Stimulated activated CD4-positive, alpha-beta T cell treated with anti-CD3 and anti-CD28 coated beads, Interleukin-12 subunit alpha, Interleukin-12 subunit beta, amount 100 ng/mL, for 4 hours (primary cell): ENCODE results near the gene P4HA1.
"Not testable (repeated sequence)": the region's sequence is repeated elsewhere in the genome, so short reads cannot be mapped to it uniquely, and the experiment has no call there.

ENCODE experiments used
- DNase-seq: peaks from one replicate; pipeline ENCODE4 v3.0.0-alpha.2; 2020

The P4HA1 gene

DNA sequence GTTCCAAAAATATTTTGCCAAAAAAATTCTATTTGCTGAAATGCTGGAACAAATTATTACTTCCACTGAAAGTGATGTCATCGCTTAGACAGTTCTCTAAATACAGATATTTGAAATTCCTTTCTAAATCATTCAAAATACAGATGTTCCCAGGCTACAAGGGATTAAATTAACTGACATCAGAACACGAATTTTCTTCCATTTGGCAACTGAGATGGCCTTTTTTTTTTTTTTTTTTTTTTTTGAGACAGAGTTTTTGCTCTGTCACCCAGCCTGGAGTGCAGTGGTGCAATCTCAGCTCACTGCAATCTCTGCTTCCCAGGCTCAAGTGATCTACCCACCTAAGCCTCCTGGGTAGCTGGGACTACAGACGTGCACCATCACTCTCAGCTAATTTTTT is 57.0 kb downstream of the P4HA1 start:
- no peak for DNase-seq

DNA sequence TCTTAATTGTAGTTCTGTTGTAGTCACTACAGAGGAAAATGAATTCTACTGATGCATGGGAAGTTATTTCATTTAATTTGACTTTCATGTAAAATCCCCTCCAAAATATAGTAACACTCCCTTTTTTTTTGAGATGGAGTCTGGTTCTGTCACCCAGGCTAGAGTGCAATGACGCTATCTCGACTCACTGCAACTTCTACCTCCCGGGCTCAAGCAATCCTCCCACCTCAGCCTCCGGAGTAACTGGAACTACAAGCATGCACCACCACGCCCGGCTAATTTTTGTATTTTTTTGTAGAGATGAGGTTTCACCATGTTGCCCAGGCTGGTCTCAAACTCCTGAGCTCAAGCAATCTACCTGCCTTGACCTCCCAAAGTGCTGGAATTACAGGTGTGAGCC is 60.4 kb downstream of the P4HA1 start:
- DNase-seq: not testable (repeated sequence)

DNA sequence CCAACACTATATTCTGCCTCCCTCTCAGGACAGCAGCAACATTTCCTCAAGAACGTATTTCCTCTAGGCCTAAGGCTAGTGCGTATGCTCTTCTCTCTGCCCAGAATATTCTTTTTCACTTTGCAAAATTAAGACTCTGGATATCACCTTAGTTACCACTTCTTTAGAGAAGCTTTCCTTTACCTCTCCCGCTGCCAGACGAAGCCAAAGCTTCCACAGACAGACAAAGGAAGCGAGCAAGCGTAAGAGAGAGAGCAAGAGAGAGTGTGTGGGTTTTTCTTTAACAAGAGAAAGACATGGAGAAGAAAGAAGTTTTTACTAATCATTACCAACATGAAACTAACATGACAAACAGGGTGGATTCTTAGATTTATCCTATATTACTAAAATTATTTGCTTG is 64.1 kb downstream of the P4HA1 start:
- no peak for DNase-seq

DNA sequence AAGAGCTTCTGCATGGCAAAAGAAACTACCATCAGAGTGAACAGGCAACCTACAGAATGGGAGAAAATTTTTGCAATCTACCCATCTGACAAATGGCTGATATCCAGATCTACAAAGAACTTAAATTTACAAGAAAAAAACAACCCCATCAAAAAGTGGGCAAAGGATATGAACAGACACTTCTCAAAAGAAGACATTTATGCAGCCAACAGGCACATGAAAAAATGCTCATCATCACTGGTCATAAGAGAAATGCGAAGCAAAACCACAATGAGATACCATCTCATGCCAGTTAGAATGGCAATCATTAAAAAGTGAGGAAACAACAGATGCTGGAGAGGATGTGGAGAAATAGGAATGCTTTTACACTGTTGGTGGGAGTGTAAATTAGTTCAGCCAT is 70.0 kb downstream of the P4HA1 start:
- not testable (repeated sequence) for DNase-seq

DNA sequence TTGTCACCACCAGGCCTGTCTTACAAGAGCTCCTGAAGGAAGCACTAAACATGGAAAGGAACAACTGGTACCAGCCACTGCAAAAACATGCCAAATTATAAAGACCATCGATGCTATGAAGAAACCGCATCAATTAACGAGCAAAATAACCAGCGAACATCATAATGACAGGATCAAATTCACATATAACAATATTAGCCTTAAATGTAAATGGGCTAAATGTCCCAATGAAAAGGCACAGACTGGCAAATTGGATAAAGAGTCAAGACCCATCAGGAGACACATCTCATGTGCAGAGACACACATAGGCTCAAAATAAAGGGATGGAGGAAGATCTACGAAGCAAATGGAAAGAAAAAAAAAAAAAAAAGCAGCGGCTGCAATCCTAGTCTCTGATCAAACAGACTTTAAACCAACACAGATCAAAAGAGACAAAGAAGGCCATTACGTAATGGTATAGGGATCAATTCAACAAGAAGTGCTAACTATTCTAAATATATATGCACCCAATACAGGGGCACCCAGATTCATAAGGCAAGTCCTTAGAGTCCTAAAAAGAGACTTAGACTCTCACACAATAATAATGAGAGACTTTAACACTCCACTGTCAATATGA is 73.1 kb downstream of the P4HA1 start:
- DNase-seq: not testable (repeated sequence)

DNA sequence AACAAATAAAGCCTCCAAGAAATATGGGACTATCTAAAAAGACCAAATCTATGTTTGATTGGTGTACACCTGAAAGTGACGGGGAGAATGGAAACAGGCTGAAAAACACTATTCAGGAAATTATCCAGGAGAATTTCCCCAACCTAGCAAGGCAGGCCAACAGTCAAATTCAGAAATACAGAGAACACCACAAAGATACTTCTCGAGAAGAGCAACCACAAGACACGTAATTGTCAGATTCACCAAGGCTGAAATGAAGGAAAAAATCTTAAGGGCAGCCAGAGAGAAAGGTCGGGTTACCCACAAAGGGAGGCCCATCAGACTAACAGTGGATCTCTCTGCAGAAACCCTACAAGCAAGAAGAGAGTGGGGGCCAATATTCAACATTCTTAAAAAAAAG is 73.7 kb downstream of the P4HA1 start:
- not testable (repeated sequence) for DNase-seq

DNA sequence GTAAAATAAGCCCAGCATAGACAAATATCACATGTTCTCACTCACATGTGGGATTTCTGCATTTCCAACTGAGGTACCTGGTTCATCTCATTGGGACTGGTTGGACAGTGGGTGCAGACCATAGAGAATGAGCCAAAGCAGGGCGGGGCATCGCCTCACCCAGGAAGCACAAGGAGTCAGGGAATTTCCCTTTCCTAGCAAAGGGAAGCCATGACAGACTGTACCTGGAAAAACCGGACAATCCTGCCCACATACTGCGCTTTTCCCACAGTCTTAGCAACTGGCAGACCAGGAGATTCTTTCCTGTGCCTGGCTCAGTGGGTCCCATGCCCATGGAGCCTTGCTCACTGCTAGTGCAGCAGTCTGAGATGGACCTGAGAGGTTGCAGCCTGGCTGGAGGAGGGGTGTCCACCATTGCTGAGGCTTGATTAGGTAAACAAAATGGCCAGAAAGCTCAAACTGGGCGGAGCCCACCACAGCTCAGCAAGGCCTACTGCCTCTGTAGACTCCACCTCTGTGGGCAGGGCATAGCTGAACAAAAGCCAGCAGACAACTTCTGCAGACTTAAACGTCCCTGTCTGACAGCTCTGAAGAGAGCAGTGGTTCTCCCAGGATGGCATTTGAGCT is 75.0 kb downstream of the P4HA1 start:
- not testable (repeated sequence) for DNase-seq

DNA sequence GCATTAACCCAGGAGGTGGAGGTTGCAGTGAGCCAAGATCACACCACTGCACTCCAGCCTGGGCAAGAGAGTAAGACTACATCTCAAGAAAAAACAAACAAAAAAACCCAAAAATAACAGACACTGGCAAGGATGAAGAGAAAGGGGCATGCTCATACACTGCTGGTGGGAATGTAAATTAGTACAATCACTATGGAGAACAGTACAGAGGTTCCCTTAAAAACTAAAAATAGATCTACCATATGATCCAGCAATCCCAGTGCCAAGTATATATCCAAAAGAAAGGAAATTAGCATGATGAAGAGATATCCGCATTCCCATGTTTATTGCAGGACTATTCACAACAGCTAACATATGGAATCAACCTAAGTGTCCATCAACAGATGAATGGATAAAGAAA is 75.6 kb downstream of the P4HA1 start:
- no peak for DNase-seq

DNA sequence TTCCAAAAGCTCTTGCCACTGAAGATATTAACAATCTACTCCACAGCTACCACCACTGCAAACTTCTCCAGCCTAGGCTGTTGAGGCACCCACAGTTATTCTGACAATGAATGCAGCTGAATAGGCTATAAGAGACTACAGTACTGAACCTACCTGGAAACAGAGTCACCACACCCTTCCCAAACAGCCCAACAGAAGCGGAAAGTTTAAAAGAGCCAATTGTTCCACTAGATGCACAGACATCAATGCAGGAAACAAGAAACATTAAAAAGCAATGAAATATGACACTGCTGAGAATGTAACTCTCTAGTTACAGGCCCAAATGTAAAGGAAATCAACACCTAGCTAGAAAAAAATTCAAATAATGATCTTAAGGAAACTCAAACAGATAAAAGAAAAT is 77.6 kb downstream of the P4HA1 start:
- DNase-seq: no peak

DNA sequence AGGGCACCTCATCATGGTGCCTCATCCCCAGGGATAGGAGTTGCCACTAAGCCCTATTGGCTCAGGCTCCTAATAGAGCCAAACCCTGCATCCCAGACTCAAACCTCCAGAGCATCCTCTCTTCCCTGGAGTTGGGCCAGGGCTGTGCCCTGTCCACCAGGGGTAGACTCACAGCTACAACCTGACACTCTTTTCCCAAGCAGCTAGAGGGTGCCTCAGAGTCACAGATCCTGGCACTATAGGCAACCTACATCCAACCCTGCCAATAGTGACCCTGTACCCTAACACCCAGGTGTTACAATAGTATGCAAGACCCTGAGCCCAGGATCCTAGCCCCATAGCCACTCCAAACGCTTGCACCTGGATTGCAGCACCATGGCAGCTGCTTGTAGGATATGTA is 78.0 kb downstream of the P4HA1 start:
- DNase-seq: no peak

DNA sequence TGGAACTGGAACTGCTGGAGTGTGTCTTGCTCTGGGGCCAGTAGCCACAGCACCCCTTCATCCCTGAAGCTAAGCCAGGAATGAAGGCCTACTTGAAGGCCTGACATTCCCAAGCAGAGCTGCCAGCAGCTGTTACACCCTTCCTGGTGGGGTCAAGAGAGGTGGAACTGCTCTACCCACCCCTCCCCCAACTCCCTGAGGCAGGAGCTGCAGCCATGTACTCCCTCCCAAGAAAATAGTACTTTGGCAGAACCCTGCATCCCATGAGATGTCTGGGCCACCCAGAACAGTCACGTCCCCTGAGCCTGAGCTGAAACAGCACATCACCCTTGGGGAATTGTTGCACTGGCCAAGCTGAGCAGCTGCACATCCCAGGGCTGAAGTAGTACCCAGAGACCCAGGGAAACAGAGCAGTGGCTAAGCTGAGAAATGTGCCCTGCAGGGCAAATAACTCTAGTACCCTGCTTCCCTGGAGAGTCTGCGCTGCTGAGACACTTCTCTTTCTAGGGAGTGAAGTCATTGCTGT is 78.6 kb downstream of the P4HA1 start:
- DNase-seq: no peak

DNA sequence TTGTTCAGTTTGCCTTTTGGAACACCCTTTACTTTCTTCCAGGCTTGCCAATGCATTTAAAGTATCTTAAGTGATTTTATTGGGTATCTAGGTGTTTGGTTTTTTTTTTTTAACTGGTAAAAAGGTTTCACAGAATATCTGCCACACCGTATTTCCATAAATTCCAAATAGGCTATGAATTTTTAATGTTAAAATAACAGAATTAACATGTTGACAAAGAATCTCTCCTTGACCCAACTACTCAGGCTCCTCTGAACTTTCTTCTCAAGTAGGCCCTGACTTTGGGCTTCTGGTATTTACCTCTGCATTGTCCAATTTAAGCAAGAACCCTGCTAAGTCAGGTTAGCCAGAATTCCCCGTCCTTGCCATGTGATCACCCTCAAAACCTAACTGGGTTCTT is 80.9 kb downstream of the P4HA1 start:
- no peak for DNase-seq

DNA sequence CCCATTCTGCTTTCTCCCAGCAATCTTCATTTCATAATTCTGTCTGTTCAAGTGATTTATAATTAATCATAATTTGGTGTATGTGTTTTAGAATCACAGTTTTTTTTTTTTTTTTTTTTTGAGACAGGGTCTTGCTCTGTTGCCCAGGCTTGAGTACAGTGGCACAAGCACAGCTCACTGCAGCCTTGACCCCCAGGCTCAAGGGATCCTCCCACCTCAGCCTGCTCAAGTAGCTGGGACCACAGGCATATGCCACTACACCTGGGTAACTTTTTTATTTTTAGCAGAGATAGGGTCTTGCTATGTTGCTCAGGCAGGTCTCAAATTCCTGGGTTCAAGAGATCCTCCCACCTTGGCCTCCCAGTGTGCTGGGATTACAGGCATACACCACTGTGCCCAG is 92.8 kb downstream of the P4HA1 start:
- DNase-seq: no peak

DNA sequence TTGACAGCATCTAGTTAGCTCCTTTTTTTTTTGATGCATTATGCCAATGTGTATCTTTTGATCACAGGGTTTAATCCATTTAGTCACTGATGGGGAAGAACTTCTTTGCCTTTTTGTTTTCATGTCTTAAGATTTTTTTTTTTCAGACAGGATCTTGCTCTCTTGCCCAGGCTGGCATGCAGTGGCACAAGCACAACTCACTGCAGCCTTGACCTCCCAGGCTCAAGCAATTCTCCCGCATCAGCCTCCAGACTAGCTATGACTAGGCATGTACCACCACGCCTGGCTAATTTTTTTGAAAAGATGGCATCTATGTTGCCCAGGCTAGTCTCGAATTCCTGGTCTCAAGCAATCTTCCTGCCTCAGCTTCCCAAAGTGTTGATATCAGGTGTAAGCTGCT is 95.7 kb downstream of the P4HA1 start:
- no peak for DNase-seq

DNA sequence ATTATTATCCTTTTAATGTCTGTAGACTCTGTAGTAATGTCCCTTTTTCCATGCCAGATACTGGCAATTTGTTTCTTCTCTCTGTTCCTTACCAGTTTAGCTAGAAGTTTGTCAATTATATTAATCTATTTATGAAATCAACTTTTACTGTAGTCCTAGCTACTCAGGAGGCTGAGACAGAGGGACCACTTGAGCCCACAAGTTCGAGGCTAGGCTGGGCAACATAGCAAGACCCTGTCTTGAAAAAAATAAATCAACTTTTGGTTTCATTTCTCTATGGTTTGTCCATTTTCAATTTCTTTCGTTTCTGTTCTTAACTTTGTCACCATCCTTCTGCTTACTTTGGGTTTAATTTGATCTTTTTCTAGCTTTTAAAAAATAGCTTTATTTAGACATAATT is 99.6 kb downstream of the P4HA1 start:
- no peak for DNase-seq

DNA sequence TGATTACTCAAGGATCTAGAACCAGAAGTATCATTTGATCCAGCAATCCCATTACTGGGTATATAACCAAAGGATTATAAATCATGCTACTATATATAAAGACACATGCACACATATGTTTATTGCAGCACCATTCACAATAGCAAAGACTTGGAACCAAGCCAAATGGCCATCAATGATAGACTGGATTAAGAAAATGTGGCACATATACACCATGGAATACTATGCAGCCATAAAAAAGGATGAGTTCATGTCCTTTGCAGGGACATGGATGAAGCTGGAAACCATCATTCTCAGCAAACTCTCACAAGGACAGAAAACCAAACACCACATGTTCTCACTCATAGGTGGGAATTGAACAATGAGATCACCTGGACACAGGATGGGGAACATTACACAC is 101.2 kb downstream of the P4HA1 start:
- DNase-seq: not testable (repeated sequence)

DNA sequence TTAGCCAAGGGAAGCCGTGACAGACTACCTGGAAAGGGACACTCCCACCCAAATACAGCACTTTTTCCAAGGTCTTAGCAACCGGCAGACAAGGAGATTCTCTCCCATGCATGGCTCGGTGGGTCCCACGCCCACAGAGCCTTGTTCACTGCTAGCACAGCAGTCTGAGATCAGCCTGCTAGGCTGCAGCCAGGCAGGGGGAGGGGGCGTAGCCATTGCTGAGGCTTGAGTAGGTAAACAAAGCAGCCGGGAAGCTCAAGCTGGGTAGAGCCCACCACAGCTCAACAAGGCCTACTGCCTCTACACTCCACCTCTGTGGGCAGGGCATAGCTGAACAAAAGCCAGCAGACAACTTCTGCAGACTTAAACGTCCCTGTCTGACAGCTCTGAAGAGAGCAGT is 106.9 kb downstream of the P4HA1 start:
- DNase-seq: not testable (repeated sequence)

DNA sequence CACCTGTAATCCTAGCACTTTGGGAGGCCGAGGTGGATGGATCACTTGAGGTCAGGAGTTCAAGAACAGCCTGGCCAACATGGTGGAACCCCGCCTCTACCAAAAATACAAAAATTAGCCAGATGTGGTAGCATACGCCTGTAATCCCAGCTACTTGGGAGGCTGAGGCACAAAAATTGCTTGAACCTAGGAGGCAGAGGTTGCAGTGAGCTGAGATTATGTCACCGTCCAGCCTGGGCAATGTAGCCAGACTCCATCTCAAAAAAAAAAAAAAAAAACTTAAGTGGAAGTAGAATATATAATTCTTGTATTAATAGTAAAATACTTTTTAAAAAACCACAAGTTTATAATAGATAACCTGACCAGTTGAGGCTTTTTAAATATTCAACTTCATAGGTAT is 112.0 kb downstream of the P4HA1 start:
- not testable (repeated sequence) for DNase-seq

DNA sequence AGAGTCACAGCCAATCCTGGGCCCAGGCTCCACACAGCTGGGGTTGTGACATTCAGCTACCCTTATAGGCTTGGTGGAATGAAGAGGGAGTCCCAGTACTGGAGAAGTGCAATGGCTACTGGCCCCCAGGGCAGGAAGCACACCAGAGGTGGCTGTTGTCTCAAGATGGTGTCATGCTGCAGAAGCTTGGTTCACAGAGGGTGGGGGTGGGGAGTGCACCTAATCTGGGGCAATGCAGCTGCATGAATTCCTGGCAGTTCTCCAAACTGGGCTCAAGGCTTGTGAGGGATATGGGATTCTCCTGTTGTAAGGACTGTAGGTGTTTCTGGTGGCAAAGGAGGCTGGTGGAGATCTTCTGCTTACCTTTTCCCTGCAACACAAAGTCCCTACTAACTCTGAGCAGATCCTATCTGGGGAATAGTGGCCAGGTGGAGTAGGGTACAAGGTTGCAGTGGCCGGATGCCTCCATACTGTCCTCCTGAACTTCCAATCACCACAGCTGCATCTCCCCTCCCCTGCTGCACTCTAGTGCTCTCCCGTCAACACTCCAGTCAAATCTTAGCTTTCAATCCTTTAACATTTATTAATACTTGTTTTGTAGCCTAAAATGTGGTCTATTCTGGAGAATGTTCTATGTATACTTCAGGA is 114.7 kb downstream of the P4HA1 start:
- DNase-seq: no peak

DNA sequence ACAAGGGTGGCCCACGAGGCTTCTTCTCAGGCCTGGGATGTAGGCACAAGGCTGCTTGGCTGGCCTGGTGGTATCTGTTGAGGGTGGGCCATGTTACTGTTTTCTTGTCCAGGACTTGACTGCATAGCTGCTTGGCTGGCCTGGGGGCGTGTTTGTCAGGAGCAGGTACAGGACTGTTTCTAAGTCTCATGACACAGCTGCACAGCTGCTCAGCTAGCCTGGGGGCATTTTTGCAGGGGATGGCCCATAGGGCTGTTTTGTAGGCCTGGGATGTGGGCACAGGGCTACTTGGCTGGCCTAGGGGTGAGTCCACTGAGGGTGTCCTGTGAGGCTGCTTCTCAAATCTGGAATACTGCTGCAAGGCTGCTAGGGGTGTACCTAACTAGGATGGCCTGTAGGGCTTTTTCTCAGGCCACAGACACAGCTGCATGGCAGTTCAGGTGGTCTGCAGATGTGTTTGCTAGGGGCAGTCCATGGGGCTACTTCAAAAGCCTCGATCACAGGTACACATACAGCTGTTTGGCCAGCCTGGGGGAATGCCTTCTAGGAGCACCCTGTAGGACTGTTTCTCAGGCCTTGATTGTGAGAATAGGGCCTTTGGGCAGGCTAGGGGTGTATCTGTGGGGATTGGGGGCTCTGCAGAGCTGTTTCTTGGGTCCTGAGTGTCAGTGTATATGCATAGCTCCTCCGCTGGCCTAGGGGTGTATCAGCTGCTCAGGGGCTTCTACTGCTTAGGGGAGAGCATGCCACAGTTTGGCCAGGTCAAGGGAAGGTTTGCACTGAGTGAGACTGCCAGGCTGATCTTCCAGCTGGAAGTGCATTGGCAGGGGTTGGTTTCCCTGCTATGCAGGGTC is 115.4 kb downstream of the P4HA1 start:
- no peak for DNase-seq

DNA sequence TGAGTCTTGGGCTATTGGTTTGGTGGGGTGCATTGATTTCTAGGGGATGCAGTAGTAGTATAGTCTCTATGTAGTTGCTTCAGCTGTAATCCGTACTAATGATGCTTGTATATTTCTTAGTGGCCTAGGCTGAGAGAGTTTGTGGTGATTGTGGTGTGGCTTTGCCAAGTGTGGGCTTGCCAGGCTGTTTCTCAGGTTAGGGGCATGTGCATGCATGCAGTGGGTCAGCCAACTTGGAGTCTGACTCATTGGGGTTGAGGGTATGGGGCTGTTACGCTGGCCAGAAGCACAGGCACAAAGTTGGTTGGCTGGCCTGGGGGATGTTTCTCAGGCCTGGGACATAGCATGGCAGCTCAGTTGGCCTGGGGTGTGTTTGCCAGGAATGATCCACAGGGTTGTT is 116.3 kb downstream of the P4HA1 start:
- no peak for DNase-seq

DNA sequence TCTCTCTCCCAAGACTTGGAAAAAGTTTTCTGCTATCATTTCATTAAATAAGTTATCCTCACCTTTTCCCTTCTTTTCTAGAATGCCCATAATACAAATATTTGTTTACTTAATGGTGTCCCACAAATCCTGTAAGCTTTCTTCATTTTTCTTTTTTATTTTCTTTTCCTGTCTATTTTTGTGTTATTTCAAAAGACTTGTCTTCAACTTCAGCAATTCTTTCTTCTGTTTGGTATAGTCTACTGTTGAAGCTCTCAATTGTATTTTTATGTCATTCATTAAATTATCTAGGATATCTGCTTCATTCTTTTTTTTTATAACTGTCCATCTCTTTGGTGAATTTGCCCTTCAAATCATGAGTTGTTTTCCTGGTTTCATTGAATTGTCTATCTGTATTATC is 117.0 kb downstream of the P4HA1 start:
- no peak for DNase-seq

DNA sequence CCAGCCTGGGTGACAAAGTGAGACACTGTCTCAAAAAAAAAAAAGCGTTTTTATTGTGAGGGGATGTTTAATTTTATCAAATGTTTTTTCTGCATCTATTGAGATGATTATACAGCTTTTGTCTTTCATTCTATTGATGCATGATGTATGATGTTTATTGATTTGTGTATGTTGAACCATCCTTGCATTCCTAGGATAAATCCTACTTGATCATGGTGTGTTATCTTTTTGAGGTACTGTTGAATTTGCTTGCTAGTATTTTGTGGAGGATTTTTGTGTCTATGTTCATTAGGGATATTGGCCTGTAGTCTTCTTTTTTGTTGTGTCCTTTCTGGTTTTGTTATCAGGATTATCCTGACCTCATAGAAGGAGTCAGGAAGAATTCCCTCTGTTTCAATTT is 119.8 kb downstream of the P4HA1 start:
- DNase-seq: no peak
